Hepatocyte (in vitro differentiated cells): ENCODE data around the gene FAM120B. TPM values are rescaled to one million over a fixed set of nuclear protein-coding genes. Genes with fewer than 3 reads are reported as not detected.

Experiments
- DNase-seq: peaks from one replicate; pipeline ENCODE4 v3.0.0-alpha.2; 2016; ENCODE audit warnings: low spot score
- H2AFZ ChIP-seq: fragments of 200-600 bp; sonication (generic); 2 replicates; pipeline ENCODE4 v1.6.0; 2016; ENCODE audit warnings: antibody characterized with exemption, mild to moderate bottlenecking
- H3K27ac ChIP-seq: fragments of 200-600 bp; sonication (generic); 2 replicates; pipeline ENCODE4 v1.5.1; 2016; ENCODE audit warnings: mild to moderate bottlenecking
- H3K27me3 ChIP-seq: fragments of 200-600 bp; sonication (generic); 2 replicates; pipeline ENCODE4 v1.6.1; 2016
- H3K36me3 ChIP-seq: fragments of 200-600 bp; sonication (generic); replicated peaks from 2 replicates; pipeline ENCODE4 v1.5.1; 2016; ENCODE audit warnings: low read depth; ENCODE audit not compliant: insufficient read depth
- H3K4me1 ChIP-seq: fragments of 200-600 bp; sonication (generic); 2 replicates; pipeline ENCODE4 v1.5.1; 2016; ENCODE audit warnings: mild to moderate bottlenecking, moderate library complexity; ENCODE audit not compliant: insufficient read depth
- H3K4me2 ChIP-seq: fragments of 200-600 bp; sonication (generic); 2 replicates; pipeline ENCODE4 v1.6.0; 2016
- H3K4me3 ChIP-seq: fragments of 200-600 bp; sonication (generic); 2 replicates; pipeline ENCODE4 v1.5.1; 2016; ENCODE audit warnings: mild to moderate bottlenecking
- H3K79me2 ChIP-seq: fragments of 200-600 bp; sonication (generic); 2 replicates; pipeline ENCODE4 v1.6.0; 2017; ENCODE audit warnings: mild to moderate bottlenecking
- H3K9me2 ChIP-seq: fragments of 200-600 bp; sonication (generic); replicated peaks from 2 replicates; pipeline ENCODE4 v1.6.0; 2017; ENCODE audit warnings: mild to moderate bottlenecking; ENCODE audit not compliant: insufficient read depth
- H3K9me3 ChIP-seq: fragments of 200-600 bp; sonication (generic); 2 replicates; pipeline ENCODE4 v1.5.1; 2016; ENCODE audit warnings: low read depth, mild to moderate bottlenecking
- H4K20me1 ChIP-seq: fragments of 200-600 bp; sonication (generic); 2 replicates; pipeline ENCODE4 v1.6.0; 2016; ENCODE audit warnings: mild to moderate bottlenecking; ENCODE audit not compliant: insufficient read depth, poor library complexity, severe bottlenecking
- EZH2 ChIP-seq: fragments of 200-600 bp; sonication (generic); IDR thresholded peaks from 2 replicates; pipeline ENCODE4 v1.6.1; 2016; ENCODE audit warnings: antibody characterized with exemption, mild to moderate bottlenecking, borderline replicate concordance
- EZH2phosphoT487 ChIP-seq: fragments of 200-600 bp; sonication (generic); IDR thresholded peaks from one replicate; pipeline ENCODE4 v1.6.1; 2018; ENCODE audit warnings: antibody characterized with exemption, mild to moderate bottlenecking, low read depth, moderate library complexity; ENCODE audit not compliant: unreplicated experiment, severe bottlenecking
- WGBS: methylation state at CpG from one replicate; pipeline ENCODE4 v1.1.6; 2016; ENCODE audit warnings: low lambda C conversion rate; ENCODE audit errors: missing lambda C conversion rate; 5-methylcytosine and 5-hydroxymethylcytosine counted together
- polyA plus RNA-seq: library from polyadenylated mRNA; unstranded; fragments of >200 nt; fragmentation: Nextera tagmentation; extraction: Ambion mirVana; gene quantifications from 2 replicates; pipeline ENCODE4 v1.2.1, GENCODE V29; 2016
- total RNA-seq: library from RNA; depleted of rRNA; stranded (reverse); fragments of >200 nt; gene quantifications from 2 replicates; pipeline ENCODE4 v1.2.3, GENCODE V29; 2014
- TF ChIP-seq, protein P1 (sequence below): fragments of 200-600 bp; sonication (generic); IDR thresholded peaks from 2 replicates; pipeline ENCODE4 v1.5.1; 2016; ENCODE audit warnings: antibody characterized with exemption, mild to moderate bottlenecking; ENCODE audit not compliant: poor library complexity

Gene FAM120B
- total and polyA plus RNA-seq, 2 experiments from 2014 or later, result 16.0 to 25.8 TPM

DNA sequence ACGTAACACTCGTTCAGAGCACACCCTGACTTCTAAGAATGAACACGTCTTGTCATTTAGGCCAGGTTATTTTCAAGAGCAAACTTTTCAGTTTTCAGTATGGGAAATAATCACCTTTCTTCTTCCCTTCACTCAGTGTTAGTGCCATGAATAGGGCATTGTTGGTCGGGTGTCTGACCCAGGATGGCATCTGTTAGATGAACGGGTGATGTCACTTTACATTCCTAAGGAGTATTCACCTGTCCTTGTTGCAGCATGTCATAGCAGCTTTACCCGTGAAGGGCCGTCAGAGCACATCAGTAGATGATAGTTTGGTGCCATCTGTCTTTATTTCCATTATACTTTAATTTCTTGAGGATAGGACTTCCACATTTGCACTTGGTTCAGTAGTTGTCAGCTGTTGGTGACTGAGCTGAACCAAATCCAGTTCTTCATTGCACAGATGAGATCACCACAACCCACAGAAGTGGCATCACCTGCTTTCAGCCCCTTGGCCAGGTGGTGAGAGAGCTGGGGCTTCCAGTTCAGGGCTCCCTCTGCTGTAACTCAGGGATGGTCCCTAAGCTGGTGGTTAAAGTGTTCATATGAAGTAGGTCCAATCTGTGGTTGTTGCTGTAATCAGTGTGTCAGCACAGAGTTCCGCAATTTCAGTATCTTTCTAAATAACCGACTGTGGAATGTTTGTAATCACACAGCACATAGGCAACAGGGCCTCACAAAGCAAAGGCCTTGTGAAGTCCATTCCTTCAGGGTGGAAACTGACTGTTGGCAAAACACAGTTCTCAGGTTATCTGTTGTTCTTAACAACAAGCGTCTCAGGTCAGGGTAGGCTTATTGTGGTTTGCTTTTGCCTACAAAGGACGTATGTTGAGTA is 68.2 kb downstream of the FAM120B start:
- WGBS, result 86% methylated on average over 11 of the region's 11 CpGs

DNA sequence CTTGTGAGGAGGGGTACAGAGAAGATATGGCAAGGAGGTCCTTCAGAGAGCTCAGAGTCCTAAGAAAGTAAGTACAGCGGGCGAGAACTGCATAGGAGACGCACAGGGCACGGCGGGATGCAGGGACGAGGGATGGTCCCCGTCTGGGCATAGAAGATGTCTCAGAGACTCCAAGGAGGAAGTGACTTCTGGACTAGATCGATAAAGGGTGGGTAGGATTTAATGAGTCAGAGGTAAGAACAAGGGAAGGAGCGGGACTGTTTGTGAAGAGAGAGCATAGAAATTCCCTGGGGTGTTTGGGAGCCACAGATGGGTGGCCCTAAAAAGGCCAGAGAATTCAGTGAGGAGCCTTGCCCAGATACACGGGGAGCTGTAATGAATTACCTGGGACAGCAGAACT is 69.1 kb downstream of the FAM120B start:
- Histone ChIP-seq H3K9me3 (no peaks in the 10 kb centered on the region), H2AFZ (no peak overlapping the region), H3K79me2 (no peaks in the 10 kb centered on the region), H3K4me1 (peaks cover 6% of the 10 kb centered on the region), H3K4me2 (no peak overlapping the region), H4K20me1 (no peaks in the 10 kb centered on the region), H3K9me2 (no peaks in the 10 kb centered on the region), H3K27me3 (no peaks in the 10 kb centered on the region), H3K27ac (no peak overlapping the region), H3K4me3 (no peak overlapping the region), H3K36me3 (no peaks in the 10 kb centered on the region)
- DNase-seq, result no peak
- TF ChIP-seq EZH2, result no peak
- TF ChIP-seq EZH2phosphoT487, result no peak
- TF ChIP-seq, protein P1, sequence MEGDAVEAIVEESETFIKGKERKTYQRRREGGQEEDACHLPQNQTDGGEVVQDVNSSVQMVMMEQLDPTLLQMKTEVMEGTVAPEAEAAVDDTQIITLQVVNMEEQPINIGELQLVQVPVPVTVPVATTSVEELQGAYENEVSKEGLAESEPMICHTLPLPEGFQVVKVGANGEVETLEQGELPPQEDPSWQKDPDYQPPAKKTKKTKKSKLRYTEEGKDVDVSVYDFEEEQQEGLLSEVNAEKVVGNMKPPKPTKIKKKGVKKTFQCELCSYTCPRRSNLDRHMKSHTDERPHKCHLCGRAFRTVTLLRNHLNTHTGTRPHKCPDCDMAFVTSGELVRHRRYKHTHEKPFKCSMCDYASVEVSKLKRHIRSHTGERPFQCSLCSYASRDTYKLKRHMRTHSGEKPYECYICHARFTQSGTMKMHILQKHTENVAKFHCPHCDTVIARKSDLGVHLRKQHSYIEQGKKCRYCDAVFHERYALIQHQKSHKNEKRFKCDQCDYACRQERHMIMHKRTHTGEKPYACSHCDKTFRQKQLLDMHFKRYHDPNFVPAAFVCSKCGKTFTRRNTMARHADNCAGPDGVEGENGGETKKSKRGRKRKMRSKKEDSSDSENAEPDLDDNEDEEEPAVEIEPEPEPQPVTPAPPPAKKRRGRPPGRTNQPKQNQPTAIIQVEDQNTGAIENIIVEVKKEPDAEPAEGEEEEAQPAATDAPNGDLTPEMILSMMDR, result no peak
- WGBS, result 95% methylated on average over 10 of the region's 10 CpGs

More for the DNA sequence above, 68.2 kb downstream of the FAM120B start:
- no peaks in the 10 kb centered on the region for H3K9me2 ChIP-seq
- H3K27me3 ChIP-seq, result no peaks in the 10 kb centered on the region
- TF ChIP-seq, protein P1, result no peak
- TF ChIP-seq EZH2phosphoT487 (no peak), EZH2 (no peak)
- H3K9me3 ChIP-seq, result no peaks in the 10 kb centered on the region
- no peak overlapping the region for H3K4me2 ChIP-seq
- peaks cover 8% of the 10 kb centered on the region for H3K4me1 ChIP-seq
- no peak overlapping the region for H3K4me3 ChIP-seq
- no peak overlapping the region for H3K27ac ChIP-seq
- no peaks in the 10 kb centered on the region for H3K79me2 ChIP-seq
- no peak overlapping the region for H2AFZ ChIP-seq
- no peaks in the 10 kb centered on the region for H4K20me1 ChIP-seq
- H3K36me3 ChIP-seq, result no peaks in the 10 kb centered on the region
- no peak for DNase-seq

DNA sequence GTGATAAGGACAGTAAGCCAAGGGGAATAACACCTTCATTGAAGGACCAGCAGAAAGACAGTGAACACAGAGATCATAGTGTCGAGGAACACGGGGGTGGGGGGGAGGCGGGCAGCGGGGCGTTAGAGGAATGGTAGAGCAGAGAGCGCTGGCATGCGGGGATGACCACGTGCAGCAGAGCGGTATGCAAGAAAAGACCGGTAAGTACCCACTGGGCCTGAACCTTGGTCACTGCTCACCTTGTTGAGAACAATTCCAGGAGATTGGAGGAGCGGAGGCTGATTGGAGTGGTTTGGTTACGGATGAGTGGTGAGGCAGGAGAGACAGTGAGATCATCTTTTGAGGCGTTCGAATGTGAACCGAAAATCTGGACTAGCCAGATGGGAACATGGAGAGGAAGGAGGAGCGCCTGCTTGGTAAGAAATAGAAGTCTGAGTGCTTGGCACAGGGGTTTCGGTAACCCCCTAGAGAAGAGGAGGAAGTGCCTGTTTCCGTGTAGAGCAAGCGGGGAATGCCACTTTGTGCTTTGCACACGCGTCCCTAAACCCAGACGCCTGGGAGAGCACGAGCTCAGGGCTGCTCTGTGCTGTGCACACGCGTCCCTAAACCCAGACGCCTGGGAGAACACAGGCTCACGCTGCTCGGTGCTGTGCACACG is 70.0 kb downstream of the FAM120B start:
- H3K9me3 ChIP-seq, result no peaks in the 10 kb centered on the region
- H2AFZ ChIP-seq, result no peak overlapping the region
- no peaks in the 10 kb centered on the region for H3K36me3 ChIP-seq
- H3K9me2 ChIP-seq, result no peaks in the 10 kb centered on the region
- no peak for DNase-seq
- H3K79me2 ChIP-seq, result no peaks in the 10 kb centered on the region
- TF ChIP-seq, protein P1, result no peak
- TF ChIP-seq EZH2phosphoT487 (no peak), EZH2 (no peak)
- no peak overlapping the region for H3K4me3 ChIP-seq
- peaks cover 6% of the 10 kb centered on the region for H3K4me1 ChIP-seq
- 97% methylated on average over 28 of the region's 29 CpGs for WGBS
- no peaks in the 10 kb centered on the region for H3K27me3 ChIP-seq
- H3K4me2 ChIP-seq, result no peak overlapping the region
- no peaks in the 10 kb centered on the region for H4K20me1 ChIP-seq
- H3K27ac ChIP-seq, result no peak overlapping the region
